Measurements from ENCODE around the gene ASS1.

Gene ASS1

GRCh38 chr9:130478152-130478551, 33.4 kb downstream of the ASS1 start:
- no peaks in the 10 kb centered on the region for H3K4me1 ChIP-seq (ENCODE audit: insufficient read depth, low read length)
- TF ChIP-seq, protein P1, sequence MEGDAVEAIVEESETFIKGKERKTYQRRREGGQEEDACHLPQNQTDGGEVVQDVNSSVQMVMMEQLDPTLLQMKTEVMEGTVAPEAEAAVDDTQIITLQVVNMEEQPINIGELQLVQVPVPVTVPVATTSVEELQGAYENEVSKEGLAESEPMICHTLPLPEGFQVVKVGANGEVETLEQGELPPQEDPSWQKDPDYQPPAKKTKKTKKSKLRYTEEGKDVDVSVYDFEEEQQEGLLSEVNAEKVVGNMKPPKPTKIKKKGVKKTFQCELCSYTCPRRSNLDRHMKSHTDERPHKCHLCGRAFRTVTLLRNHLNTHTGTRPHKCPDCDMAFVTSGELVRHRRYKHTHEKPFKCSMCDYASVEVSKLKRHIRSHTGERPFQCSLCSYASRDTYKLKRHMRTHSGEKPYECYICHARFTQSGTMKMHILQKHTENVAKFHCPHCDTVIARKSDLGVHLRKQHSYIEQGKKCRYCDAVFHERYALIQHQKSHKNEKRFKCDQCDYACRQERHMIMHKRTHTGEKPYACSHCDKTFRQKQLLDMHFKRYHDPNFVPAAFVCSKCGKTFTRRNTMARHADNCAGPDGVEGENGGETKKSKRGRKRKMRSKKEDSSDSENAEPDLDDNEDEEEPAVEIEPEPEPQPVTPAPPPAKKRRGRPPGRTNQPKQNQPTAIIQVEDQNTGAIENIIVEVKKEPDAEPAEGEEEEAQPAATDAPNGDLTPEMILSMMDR (IDR thresholded peaks at IDR 0.05; ENCODE audit: borderline replicate concordance, extremely low read depth, low read length, poor library complexity, severe bottlenecking): no peak
- no peak for TF ChIP-seq EZH2 (IDR thresholded peaks at IDR 0.05; ENCODE audit: borderline replicate concordance, low read depth, low read length, severe bottlenecking)
- no peak overlapping the region for H3K9ac ChIP-seq (ENCODE audit: low read depth, low read length)
- no peak overlapping the region for H3K27ac ChIP-seq (ENCODE audit: low read length)
- no peak overlapping the region for H3K4me2 ChIP-seq (ENCODE audit: insufficient read depth, low read length)
- no peaks in the 10 kb centered on the region for H3K36me3 ChIP-seq (ENCODE audit: insufficient read depth, low read length)
- ATAC-seq (ENCODE audit: insufficient read depth, low read depth) (no peak), DNase-seq (no peak)
- no peaks in the 10 kb centered on the region for H3K9me3 ChIP-seq (ENCODE audit: insufficient read depth, low read length, severe bottlenecking)
- H3K27me3 ChIP-seq (ENCODE audit: insufficient read depth, low read length, poor library complexity): no peaks in the 10 kb centered on the region
- H3K79me2 ChIP-seq (ENCODE audit: insufficient read depth, low read length): no peaks in the 10 kb centered on the region
- H3K4me3 ChIP-seq (ENCODE audit: low read depth in 1 of 2, low read length in 2 of 2): no peak overlapping the region
- H2AFZ ChIP-seq (ENCODE audit: low read depth, low read length): no peak overlapping the region
- no peaks in the 10 kb centered on the region; the same call in 1 of the 2 replicates for H4K20me1 ChIP-seq (ENCODE audit: insufficient read depth, low read length)

GRCh38 chr9:130478736-130479575, 34.2 kb downstream of the ASS1 start:
- DNase-seq (no peak), ATAC-seq (ENCODE audit: insufficient read depth, low read depth) (no peak)
- Histone ChIP-seq H3K9me3 (ENCODE audit: insufficient read depth, low read length, severe bottlenecking) (no peaks in the 10 kb centered on the region), H3K36me3 (ENCODE audit: insufficient read depth, low read length) (no peaks in the 10 kb centered on the region), H3K27me3 (ENCODE audit: insufficient read depth, low read length, poor library complexity) (no peaks in the 10 kb centered on the region), H3K9ac (ENCODE audit: low read depth, low read length) (no peak overlapping the region), H3K4me1 (ENCODE audit: insufficient read depth, low read length) (no peaks in the 10 kb centered on the region), H3K4me2 (ENCODE audit: insufficient read depth, low read length) (no peak overlapping the region), H4K20me1 (ENCODE audit: insufficient read depth, low read length) (no peaks in the 10 kb centered on the region; the same call in 1 of the 2 replicates), H3K79me2 (ENCODE audit: insufficient read depth, low read length) (no peaks in the 10 kb centered on the region), H3K4me3 (ENCODE audit: low read depth in 1 of 2, low read length in 2 of 2) (no peak overlapping the region), H3K27ac (ENCODE audit: low read length) (no peak overlapping the region), H2AFZ (ENCODE audit: low read depth, low read length) (no peak overlapping the region)
- no peak for TF ChIP-seq EZH2 (IDR thresholded peaks at IDR 0.05; ENCODE audit: borderline replicate concordance, low read depth, low read length, severe bottlenecking)
- TF ChIP-seq, protein P1 (IDR thresholded peaks at IDR 0.05; ENCODE audit: borderline replicate concordance, extremely low read depth, low read length, poor library complexity, severe bottlenecking): no peak

GRCh38 chr9:130479587-130479986, 34.8 kb downstream of the ASS1 start:
- no peaks in the 10 kb centered on the region for H3K9me3 ChIP-seq (ENCODE audit: insufficient read depth, low read length, severe bottlenecking)
- H4K20me1 ChIP-seq (ENCODE audit: insufficient read depth, low read length): no peaks in the 10 kb centered on the region; the same call in 1 of the 2 replicates
- ATAC-seq (ENCODE audit: insufficient read depth, low read depth) (no peak), DNase-seq (no peak)
- no peak overlapping the region for H3K4me3 ChIP-seq (ENCODE audit: low read depth in 1 of 2, low read length in 2 of 2)
- H2AFZ ChIP-seq (ENCODE audit: low read depth, low read length): no peak overlapping the region
- H3K79me2 ChIP-seq (ENCODE audit: insufficient read depth, low read length): no peaks in the 10 kb centered on the region
- H3K4me2 ChIP-seq (ENCODE audit: insufficient read depth, low read length): no peak overlapping the region
- H3K36me3 ChIP-seq (ENCODE audit: insufficient read depth, low read length): no peaks in the 10 kb centered on the region
- TF ChIP-seq EZH2 (IDR thresholded peaks at IDR 0.05; ENCODE audit: borderline replicate concordance, low read depth, low read length, severe bottlenecking): no peak
- TF ChIP-seq, protein P1 (IDR thresholded peaks at IDR 0.05; ENCODE audit: borderline replicate concordance, extremely low read depth, low read length, poor library complexity, severe bottlenecking): no peak
- no peak overlapping the region for H3K9ac ChIP-seq (ENCODE audit: low read depth, low read length)
- H3K4me1 ChIP-seq (ENCODE audit: insufficient read depth, low read length): no peaks in the 10 kb centered on the region
- no peaks in the 10 kb centered on the region for H3K27me3 ChIP-seq (ENCODE audit: insufficient read depth, low read length, poor library complexity)
- no peak overlapping the region for H3K27ac ChIP-seq (ENCODE audit: low read length)
